ENCODE results near the gene CYTH3. TPM values are rescaled to one million over a fixed set of nuclear protein-coding genes. Genes with fewer than 3 reads are reported as not detected.

CYTH3 gene
- total RNA-seq, 1 experiment from 2014 or later = 47.8 TPM

DNA sequence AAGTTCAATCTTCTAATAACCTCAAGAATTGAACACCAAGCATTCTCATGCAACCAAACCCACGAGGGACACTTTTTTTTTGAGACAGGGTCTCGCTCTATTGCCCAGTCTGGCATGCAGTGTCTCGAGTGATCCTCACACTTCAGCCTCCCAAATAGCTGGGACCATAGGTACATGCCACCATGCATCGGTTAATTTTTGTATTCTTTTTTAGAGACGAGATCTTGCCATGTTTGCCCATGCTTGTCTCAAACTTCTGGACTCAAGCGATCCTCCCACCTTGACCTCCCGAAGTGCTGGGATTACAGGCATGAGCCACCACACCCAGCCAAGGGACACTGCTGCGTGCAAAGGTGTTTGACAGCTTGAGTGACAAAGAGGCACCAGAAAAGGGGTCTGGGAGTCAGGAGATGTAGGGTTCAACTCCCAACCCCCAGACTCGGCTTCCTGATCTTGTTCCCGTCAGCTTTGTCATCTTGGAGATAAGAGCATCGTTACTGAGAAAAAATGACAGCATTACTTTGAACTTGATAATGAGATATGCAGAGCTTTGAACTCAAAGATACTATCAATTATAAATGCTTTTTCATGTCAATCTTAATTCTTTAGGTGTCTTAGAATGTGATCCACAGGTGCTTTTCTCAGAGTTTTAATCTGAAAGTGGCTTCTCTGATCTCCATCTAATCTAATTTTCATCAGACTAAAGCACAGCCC is 1.6 kb upstream of the CYTH3 start:
- no peak overlapping the region for H3K27ac ChIP-seq

DNA sequence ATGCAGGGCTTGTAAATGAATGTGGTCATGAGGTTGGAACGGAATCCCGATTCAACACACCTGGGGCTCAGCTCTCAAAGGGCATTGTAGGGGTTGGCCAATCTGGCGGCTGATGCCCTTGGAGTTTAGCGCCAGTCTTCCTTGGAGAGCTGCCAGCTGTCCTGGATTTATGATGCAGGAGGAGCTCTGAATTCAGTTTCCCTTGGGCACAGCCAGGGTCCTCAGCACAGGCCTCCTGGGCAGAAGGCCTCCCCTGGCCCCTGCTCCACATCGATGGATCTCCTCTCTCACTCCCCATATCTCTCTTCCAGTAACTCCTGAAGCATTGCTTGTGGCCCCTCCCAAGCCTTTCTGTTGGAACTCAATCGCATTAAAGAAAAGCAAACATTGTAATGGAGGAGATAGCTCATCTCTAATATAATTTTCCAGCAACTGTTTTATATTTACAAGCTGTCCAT is 985 bp upstream of the CYTH3 start:
- DNase-seq (ENCODE audit: low read depth in 1 of 2, low spot score in 2 of 2) = no peak
- H3K36me3 ChIP-seq = peaks cover 14% of the 10 kb centered on the region
- H3K9me3 ChIP-seq (replicated peaks) = no peaks in the 10 kb centered on the region
- H3K4me1 ChIP-seq (replicated peaks) = peaks cover 20% of the 10 kb centered on the region
- no peaks in the 10 kb centered on the region for H3K27me3 ChIP-seq (replicated peaks)
- no peak overlapping the region for H3K4me3 ChIP-seq
- no peak overlapping the region for H3K27ac ChIP-seq

More for the DNA sequence above, 1.6 kb upstream of the CYTH3 start:
- Histone ChIP-seq H3K27me3 (replicated peaks) (no peaks in the 10 kb centered on the region), H3K9me3 (replicated peaks) (no peaks in the 10 kb centered on the region), H3K4me3 (no peak overlapping the region), H3K36me3 (peaks cover 9% of the 10 kb centered on the region), H3K4me1 (replicated peaks) (peaks cover 23% of the 10 kb centered on the region)
- DNase-seq (ENCODE audit: low read depth in 1 of 2, low spot score in 2 of 2) = no peak

DNA sequence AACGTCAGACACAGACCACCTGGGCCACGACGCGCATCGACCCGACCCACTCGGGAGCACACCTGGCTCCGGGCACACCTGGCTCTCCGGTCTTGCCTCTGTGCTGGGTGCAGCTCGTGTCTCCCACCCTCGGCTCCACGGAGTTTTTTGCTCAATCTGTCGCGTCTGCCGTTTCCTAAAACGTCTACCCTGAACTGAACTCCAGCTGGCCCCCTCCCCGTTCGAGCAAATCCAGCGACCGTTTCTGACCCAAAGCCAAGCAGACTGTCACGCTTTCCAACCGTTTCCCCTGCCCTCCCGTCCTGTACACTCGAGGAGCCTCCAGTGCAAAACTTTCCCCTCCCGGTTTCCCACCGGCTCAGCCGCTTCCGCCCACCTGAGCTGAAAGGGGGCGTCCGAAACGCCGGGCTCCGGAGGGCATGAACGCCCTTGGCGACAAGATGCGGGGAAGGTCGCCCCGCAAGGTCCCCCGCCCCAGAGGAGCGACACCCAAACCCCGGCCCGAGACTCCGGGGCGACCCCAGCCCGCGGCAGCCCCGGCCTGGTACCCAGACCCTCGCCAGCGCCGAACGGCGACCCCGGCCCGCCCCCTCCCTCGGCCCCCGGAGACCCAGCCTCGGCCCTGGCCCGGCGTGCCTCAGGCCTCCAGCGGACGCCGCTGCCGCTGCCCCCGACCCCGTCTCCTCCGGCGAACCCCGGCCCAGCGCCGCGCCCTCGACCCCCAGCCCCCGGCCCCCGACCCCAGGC is 557 bp downstream of the CYTH3 start:
- peaks cover 16% of the 10 kb centered on the region for H3K4me1 ChIP-seq (replicated peaks)
- H3K4me3 ChIP-seq = peak overlapping the region; percentile 74
- H3K27ac ChIP-seq = peak overlapping the region; percentile 44
- DNase-seq (ENCODE audit: low read depth in 1 of 2, low spot score in 2 of 2) = no peak
- H3K27me3 ChIP-seq (replicated peaks) = no peaks in the 10 kb centered on the region
- peaks cover 14% of the 10 kb centered on the region for H3K36me3 ChIP-seq
- no peaks in the 10 kb centered on the region for H3K9me3 ChIP-seq (replicated peaks)

DNA sequence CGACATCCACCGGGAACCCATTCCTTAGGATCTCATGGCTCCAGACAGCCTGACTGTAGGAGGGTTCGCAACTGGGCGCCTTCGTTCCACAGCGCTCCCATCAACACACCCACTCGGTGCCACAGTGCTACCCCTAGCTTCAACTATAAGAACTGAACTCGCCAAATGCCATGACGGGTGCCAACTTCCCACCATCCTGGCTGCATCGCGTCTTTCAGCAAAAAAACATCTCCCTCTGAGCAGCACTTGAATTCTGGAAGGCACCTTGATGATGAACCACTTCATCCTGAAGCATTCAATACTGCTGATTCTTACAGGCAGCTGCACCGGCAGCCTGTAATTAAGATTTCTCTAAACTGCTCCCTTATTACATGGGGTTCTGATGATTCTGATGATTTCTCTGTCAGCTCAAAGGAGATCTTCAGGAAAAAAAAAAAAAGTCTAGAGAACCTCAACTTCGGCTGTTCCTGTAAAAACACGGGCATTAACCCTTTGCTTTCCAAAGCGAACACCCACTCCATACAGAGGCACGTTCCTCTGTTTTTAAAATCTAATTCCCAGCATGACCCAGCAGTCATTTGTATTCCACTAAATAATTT is 1.3 kb downstream of the CYTH3 start:
- Histone ChIP-seq H3K27me3 (replicated peaks) (no peaks in the 10 kb centered on the region), H3K9me3 (replicated peaks) (no peaks in the 10 kb centered on the region), H3K36me3 (peaks cover 14% of the 10 kb centered on the region), H3K27ac (peak overlapping the region; percentile 44), H3K4me3 (peak overlapping the region; percentile 74), H3K4me1 (replicated peaks) (peaks cover 16% of the 10 kb centered on the region)
- DNase-seq (ENCODE audit: low read depth in 1 of 2, low spot score in 2 of 2) = peak; percentile 62

DNA sequence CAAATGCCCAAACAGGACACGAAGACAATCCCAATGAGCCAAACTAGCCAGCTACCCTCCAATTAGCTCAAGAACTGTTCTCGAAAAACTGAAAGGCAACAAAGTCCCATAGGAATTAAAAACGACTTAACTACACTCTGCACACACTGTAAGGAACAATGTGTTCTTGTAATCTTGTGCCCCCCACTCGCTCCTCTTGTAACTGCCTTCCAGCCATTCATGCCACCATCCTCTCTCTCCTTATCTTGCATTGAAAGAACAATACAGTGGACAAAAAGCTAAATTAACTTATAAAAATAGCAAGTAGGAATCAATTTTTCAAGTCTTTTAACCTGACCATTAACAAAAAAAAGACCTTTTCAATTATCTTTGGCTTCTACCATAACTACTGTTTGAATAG is 2.9 kb downstream of the CYTH3 start:
- no peaks in the 10 kb centered on the region for H3K27me3 ChIP-seq (replicated peaks)
- no peak for DNase-seq (ENCODE audit: low read depth in 1 of 2, low spot score in 2 of 2)
- H3K4me3 ChIP-seq = no peak overlapping the region
- no peak overlapping the region for H3K27ac ChIP-seq
- no peaks in the 10 kb centered on the region for H3K9me3 ChIP-seq (replicated peaks)
- peaks cover 16% of the 10 kb centered on the region for H3K4me1 ChIP-seq (replicated peaks)
- peaks cover 14% of the 10 kb centered on the region for H3K36me3 ChIP-seq

DNA sequence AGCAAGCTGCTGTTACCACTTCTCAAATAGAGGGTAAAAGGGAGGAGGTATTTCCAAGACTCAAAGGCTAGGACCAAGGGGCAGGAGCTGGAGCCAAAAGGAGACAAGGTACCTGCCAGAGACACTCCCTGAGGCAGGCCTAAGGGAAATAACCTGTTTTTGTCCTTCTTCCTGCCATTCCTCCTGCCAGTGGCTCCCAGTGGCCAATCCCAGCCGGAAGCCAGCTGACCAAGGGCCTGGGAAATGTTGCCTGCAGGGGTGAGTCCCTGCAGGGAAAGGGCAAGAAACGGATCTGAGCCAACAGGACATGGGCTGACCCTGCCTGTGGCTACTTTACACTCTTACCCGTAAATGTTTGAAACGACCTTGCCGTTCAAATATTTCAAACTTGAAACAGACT is 3.5 kb downstream of the CYTH3 start:
- no peak overlapping the region for H3K4me3 ChIP-seq
- peaks cover 16% of the 10 kb centered on the region for H3K4me1 ChIP-seq (replicated peaks)
- no peak for DNase-seq (ENCODE audit: low read depth in 1 of 2, low spot score in 2 of 2)
- peaks cover 14% of the 10 kb centered on the region for H3K36me3 ChIP-seq
- no peak overlapping the region for H3K27ac ChIP-seq
- no peaks in the 10 kb centered on the region for H3K9me3 ChIP-seq (replicated peaks)
- no peaks in the 10 kb centered on the region for H3K27me3 ChIP-seq (replicated peaks)

DNA sequence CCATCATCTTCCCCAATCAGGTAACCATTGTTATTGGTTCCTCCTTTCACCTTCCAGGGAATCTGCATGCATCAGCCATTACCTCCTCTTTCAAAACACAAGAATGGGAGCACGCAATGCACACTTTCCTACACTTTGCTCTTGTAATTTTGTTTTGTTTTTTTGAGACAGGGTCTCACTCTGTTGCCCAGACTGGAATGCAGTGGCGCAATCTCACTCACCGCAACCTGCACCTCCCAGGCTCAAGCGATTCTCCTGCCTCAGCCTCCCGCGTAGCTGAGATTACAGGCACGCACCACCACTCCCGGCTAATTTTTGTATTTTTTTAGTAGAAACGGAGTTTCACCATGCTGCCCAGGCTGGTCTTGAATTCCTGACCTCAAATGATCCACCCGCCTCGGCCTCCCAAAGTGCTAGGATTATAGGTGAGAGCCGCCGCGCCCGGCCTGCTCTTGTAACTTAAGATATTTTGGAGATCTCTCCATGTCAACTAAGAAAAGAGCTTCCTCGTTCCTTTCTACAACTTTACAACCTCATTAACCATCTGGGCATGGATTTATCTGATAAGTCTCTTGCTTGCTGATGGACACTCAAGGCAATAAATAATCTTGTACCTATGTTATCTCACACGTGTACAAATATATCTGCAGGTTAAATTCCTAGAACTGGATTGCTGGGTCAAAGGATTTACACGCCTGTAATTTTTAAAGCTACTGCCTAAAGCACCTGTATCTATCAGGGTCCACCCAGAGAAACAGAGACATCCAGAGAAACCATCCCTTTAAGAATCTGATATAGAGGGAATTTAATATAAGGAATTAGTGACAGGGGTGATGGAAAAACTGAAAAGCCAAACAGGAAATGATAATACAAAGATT is 4.2 kb downstream of the CYTH3 start:
- Histone ChIP-seq H3K27ac (no peak overlapping the region), H3K36me3 (peaks cover 16% of the 10 kb centered on the region), H3K4me1 (replicated peaks) (peaks cover 16% of the 10 kb centered on the region), H3K9me3 (replicated peaks) (no peaks in the 10 kb centered on the region), H3K27me3 (replicated peaks) (no peaks in the 10 kb centered on the region), H3K4me3 (no peak overlapping the region)
- no peak for DNase-seq (ENCODE audit: low read depth in 1 of 2, low spot score in 2 of 2)

DNA sequence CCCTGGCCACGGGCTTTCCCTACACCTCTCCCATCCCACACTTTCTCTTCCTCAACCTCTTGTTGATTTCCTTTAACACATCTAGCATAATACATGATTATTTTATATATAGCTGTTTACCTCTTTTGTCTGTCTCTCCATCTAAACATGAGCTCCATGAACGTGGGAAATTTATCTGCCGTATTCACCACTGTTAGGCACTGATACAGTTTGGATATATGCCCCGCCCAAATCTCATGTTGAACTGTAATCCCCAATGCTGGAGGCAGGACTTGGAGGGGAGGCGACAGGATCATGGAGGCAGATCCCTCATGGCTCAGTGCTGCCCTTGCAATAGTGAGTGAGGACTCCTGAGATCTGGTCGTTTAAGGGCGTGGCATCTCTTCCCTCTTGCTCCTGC is 5.7 kb downstream of the CYTH3 start:
- Histone ChIP-seq H3K4me3 (no peak overlapping the region), H3K9me3 (replicated peaks) (no peaks in the 10 kb centered on the region), H3K27me3 (replicated peaks) (no peaks in the 10 kb centered on the region), H3K27ac (no peak overlapping the region), H3K36me3 (peaks cover 17% of the 10 kb centered on the region), H3K4me1 (replicated peaks) (peaks cover 11% of the 10 kb centered on the region)
- no peak for DNase-seq (ENCODE audit: low read depth in 1 of 2, low spot score in 2 of 2)

DNA sequence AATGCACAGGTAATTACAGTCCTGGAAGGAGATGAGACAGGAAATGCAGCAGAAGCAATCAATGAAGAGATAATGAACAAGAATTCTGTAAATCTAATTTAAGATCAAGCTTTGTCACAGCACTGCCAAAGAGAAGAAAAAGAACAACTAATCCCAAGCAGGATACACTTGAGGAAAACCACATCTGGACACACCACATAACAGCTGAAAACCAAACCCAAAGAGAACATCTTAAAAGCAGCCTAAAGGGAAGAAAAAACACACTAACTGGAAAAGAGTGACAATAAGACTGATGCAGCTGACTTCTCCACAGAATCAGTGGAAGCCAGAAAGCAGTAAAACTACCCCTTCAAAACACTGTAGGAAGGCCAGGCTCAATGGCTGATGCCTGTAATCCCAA is 10.2 kb downstream of the CYTH3 start:
- H3K4me1 ChIP-seq (replicated peaks) = peaks cover 33% of the 10 kb centered on the region

DNA sequence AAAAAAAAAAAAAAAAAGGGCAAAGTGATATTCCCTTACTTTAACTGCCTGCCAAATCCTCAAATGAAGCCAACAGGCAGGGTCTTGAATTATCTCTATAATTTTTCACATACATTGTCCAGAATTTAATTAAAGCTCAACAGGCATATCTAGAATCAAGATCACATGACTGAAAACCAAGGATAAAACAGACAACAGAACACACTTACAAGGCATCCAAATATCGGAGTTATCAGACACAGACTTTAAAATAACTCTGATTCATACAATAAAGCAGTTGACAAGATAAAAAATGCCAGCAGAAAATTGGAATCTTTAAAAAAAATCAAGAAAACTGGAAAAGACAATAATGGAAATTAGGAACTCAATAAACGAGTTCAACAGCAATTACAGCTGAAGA is 10.7 kb downstream of the CYTH3 start:
- Histone ChIP-seq H3K4me3 (no peak overlapping the region), H3K9me3 (replicated peaks) (no peaks in the 10 kb centered on the region), H3K27me3 (replicated peaks) (no peaks in the 10 kb centered on the region), H3K27ac (no peak overlapping the region), H3K36me3 (peaks cover 6% of the 10 kb centered on the region; the same call in 1 of the 2 replicates), H3K4me1 (replicated peaks) (peaks cover 38% of the 10 kb centered on the region)
- DNase-seq (ENCODE audit: low read depth in 1 of 2, low spot score in 2 of 2) = no peak

More for the DNA sequence above, 10.2 kb downstream of the CYTH3 start:
- Histone ChIP-seq H3K27me3 (replicated peaks) (no peaks in the 10 kb centered on the region), H3K4me3 (no peak overlapping the region), H3K36me3 (peaks cover 6% of the 10 kb centered on the region; the same call in 1 of the 2 replicates), H3K9me3 (replicated peaks) (no peaks in the 10 kb centered on the region), H3K27ac (no peak overlapping the region)
- no peak for DNase-seq (ENCODE audit: low read depth in 1 of 2, low spot score in 2 of 2)

DNA sequence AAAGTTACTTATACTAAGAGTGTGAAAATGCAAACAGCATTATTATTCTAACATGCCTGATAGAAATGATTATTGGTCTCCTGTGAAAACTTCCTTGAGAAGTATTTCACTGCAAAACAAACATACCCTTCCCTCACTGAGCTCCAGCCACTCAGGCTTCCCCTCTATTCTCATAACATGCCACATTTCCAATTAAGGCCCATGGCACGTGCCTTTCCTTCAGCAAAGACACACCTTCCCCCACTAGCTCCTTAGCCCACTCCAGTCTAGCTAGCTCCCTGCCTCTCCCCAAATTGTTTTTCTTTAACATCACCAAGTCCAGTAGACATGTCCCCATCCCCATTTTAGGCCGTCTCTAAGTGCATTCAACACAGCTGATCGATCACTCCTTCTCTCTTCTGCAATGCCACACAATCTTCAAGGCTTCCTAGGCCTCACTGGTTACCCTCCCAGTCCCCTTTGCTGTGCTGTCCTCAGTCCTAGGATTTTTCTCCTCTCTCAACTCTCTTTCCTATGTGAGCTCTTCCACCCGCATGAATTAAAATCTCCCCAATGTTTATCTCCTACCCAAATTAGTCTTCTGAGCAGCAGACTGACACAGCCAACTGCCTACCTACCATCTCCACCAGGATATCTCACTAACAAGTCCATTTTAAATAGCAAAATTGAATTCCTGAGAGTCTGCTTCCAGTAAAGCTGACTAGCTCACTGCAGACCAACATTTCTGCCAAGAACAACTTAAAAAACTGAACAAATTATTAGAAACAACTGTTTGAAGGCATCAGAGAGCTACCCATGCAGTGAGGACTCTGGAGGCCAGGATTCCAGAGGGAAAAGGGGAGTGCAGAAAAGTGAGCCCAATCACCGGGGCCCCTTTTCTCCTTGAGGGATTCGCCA is 11.9 kb downstream of the CYTH3 start:
- DNase-seq (ENCODE audit: low read depth in 1 of 2, low spot score in 2 of 2) = no peak
- Histone ChIP-seq H3K27me3 (replicated peaks) (no peaks in the 10 kb centered on the region), H3K36me3 (peaks cover 6% of the 10 kb centered on the region; the same call in 1 of the 2 replicates), H3K27ac (no peak overlapping the region), H3K9me3 (replicated peaks) (no peaks in the 10 kb centered on the region), H3K4me1 (replicated peaks) (peaks cover 48% of the 10 kb centered on the region), H3K4me3 (no peak overlapping the region)

DNA sequence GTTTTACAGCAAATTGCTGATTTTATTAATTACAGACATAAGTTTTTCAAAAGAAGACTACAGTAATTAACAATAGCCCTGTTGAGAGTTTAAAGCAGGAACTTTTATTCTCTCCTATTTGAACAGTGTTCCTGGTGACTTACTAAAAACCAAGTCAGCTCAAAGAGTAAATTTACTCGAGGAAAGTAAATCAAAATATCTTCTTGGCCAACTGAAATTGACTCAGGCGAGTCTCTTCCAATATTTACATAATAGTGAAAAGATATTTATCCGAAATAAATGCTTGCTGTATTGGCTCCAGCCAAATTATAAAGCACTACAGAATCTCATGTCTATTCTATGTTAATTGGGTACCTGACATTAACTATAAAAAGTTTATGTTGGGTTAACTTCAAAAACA is 13.2 kb downstream of the CYTH3 start:
- Histone ChIP-seq H3K27ac (peak overlapping the region; percentile 87), H3K4me1 (replicated peaks) (peaks cover 60% of the 10 kb centered on the region)
- no peak for DNase-seq (ENCODE audit: low read depth in 1 of 2, low spot score in 2 of 2)

More for the DNA sequence above, 13.2 kb downstream of the CYTH3 start:
- Histone ChIP-seq H3K36me3 (peaks cover 6% of the 10 kb centered on the region; the same call in 1 of the 2 replicates), H3K4me3 (no peak overlapping the region), H3K27me3 (replicated peaks) (no peaks in the 10 kb centered on the region), H3K9me3 (replicated peaks) (no peaks in the 10 kb centered on the region)
